Spleen (tissue), 11 donors: ENCODE data around the gene RHBDD1. TPM values are rescaled to one million over a fixed set of nuclear protein-coding genes. Genes with fewer than 3 reads are reported as not detected.

ENCODE experiments used
- DNase-seq: peaks from one replicate; pipeline ENCODE4 v3.0.0-alpha.2; 2020
- H3K27ac ChIP-seq, 8 donors: fragments of 200-600 bp; sonication (generic) in 7 of 8; 1 replicate in 4 of 8; 2 replicates in 4 of 8; pipeline versions ENCODE4 v1.5.0 to v1.8.0; 2016 to 2021; ENCODE audit warnings: inconsistent platforms in 4 of 8, mild to moderate bottlenecking in 4 of 8, moderate library complexity in 1 of 8
- H3K27me3 ChIP-seq, 7 donors: fragments of 200-600 bp; sonication (generic) in 6 of 7; replicated peaks in 1 of 7; 1 replicate in 4 of 7; 2 replicates in 3 of 7; pipeline versions ENCODE4 v1.5.0 to v1.8.0; 2016 to 2021; ENCODE audit warnings: inconsistent platforms in 3 of 7, mild to moderate bottlenecking in 1 of 7
- H3K36me3 ChIP-seq, 6 donors: fragments of 200-600 bp; sonication (generic) in 5 of 6; 1 replicate in 4 of 6; 2 replicates in 2 of 6; pipeline versions ENCODE4 v1.5.0 to v1.8.0; 2016 to 2021; ENCODE audit warnings: inconsistent platforms in 2 of 6
- H3K4me1 ChIP-seq, 6 donors: fragments of 200-600 bp; sonication (generic) in 5 of 6; 1 replicate in 3 of 6; 2 replicates in 3 of 6; pipeline versions ENCODE4 v1.5.0 to v1.8.0; 2016 to 2021; ENCODE audit warnings: inconsistent platforms in 3 of 6
- H3K4me3 ChIP-seq, 8 donors: fragments of 200-600 bp; sonication (generic) in 7 of 8; 1 replicate in 4 of 8; 2 replicates in 4 of 8; pipeline versions ENCODE4 v1.5.0 to v1.8.0; 2016 to 2021; ENCODE audit warnings: inconsistent platforms in 4 of 8, mild to moderate bottlenecking in 4 of 8, moderate library complexity in 2 of 8
- H3K9me3 ChIP-seq, 8 donors: fragments of 200-600 bp; sonication (generic) in 7 of 8; 1 replicate in 4 of 8; 2 replicates in 4 of 8; pipeline versions ENCODE4 v1.5.0 to v1.8.0; 2016 to 2021; ENCODE audit warnings: inconsistent platforms in 4 of 8
- POLR2A ChIP-seq, 3 donors: fragments of 450-650 bp; IDR thresholded peaks; one replicate each; pipeline ENCODE4 v1.5.1; 2017; ENCODE audit warnings: antibody characterized with exemption in 3 of 3, mild to moderate bottlenecking in 1 of 3
- POLR2AphosphoS5 ChIP-seq, 3 donors: sonication (generic); formaldehyde crosslinking; IDR thresholded peaks; one replicate each; pipeline ENCODE4 v1.5.1; 2017; ENCODE audit warnings: antibody characterized with exemption in 3 of 3
- WGBS, 5 donors: extraction: QIAGEN DNeasy Blood & Tissue Kit in 3 of 5; methylation state at CpG; one replicate each; pipeline versions ENCODE4 v1.1.5 to v1.1.7; 2013 to 2018; 5-methylcytosine and 5-hydroxymethylcytosine counted together
- intact Hi-C: fragments of 100-400 bp; cut with DNase I; formaldehyde crosslinking; loops from one replicate; pipeline ENCODE4 v1.15.0; 2023; ENCODE audit warnings: low total_unique reads
- polyA plus RNA-seq, 3 donors: library from polyadenylated mRNA; stranded (reverse); fragments of 200-250 nt; gene quantifications; one replicate each; pipeline ENCODE4 v1.2.1, GENCODE V29; 2013
- total RNA-seq, 7 donors: library from RNA; depleted of rRNA in 3 of 7; stranded (reverse); fragments of >200 nt in 3 of 7; fragmentation: NEBNext Ultra II Directional in 4 of 7; extraction: Animal tissue kit (Norgen Biotek cat#: 25700) in 4 of 7; gene quantifications; one replicate each; pipeline versions ENCODE4 v1.1.0 to v1.2.1, GENCODE V29; 2016 to 2021
- TF ChIP-seq, protein P1 (sequence below), 11 experiments: fragments of 200-600 bp in 7 of 11; fragments of 450-650 bp in 4 of 11; sonication (generic) in 4 of 11; IDR thresholded peaks in 8 of 11; conservative IDR thresholded peaks in 3 of 11; 1 replicate in 7 of 11; 2 replicates in 4 of 11; pipeline versions ENCODE4 v1.4.0 to v1.8.0; 2016 to 2021; ENCODE audit warnings: antibody characterized with exemption in 11 of 11, inconsistent platforms in 4 of 11, mild to moderate bottlenecking in 1 of 11
- donor health status: healthy with polysubstance abuse.
- donor health status: DM: no; HTN: no; CAD: no; lungs with moderate emphysema.
- donor health status: DM: no; HTN: no; CAD: no.
- donor health status: Bipolar disorder and iron deficiency.
- donor health status: healthy.
- donor health status: DM: no; HTN: no; CAD: no.
- donor health status: DM: yes; HTN: yes; CAD: no.

The RHBDD1 gene
- total and polyA plus RNA-seq, 10 donors, result 6.1 to 67.5 (median 32.8) TPM

DNA sequence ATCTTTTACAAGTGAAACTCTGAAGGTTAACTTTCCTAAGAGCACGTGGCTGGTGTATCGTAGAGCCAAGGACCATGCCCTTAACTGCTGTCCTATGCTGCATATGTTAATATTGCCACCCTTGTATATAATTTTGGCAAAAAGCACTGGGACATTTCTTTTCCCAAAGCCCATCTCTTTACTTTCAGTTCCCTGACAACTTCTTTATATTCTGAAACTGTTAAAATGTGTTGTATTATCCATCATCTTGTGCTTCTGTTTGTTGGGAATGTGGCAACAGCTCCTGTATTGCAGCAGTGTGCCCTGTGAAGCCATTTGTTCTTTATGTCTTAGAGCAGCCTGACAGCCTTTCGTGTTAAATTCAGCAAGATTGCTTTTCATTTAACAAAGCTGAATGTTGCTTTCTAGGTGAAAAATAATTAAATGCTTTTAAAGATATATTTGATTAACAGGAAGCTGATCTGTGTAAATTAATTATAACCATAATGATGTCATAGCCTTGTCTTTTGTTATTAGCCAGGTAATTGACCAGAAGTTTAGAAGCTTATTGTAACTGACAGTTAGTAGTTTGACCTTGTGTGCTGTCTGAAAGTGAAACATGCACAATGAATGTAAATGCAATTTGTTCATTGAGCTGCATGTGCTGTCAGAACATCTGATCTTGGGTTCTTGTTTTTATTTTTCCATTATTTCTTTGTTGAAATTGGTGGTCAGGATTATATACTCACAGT is 9.7 kb downstream of the RHBDD1 start:
- no peak for DNase-seq
- Histone ChIP-seq H3K4me3 (no peak overlapping the region), H3K27me3 (no peaks in the 10 kb centered on the region), H3K4me1 (peaks cover 0 to 55% (median 16%) of the 10 kb centered on the region in 6 donors), H3K9me3 (no peaks in the 10 kb centered on the region), H3K27ac (no peak overlapping the region), H3K36me3 (peaks cover 0 to 10% (median 0%) of the 10 kb centered on the region in 6 donors)
- intact Hi-C loops, result no loop called here
- WGBS, 5 donors, result 78 to 89% (median 82%) methylated on average over 3 of the region's 3 CpGs
- no peak for TF ChIP-seq POLR2A (IDR thresholded peaks at IDR 0.05)
- TF ChIP-seq POLR2AphosphoS5 (IDR thresholded peaks at IDR 0.05), result no peak
- TF ChIP-seq, protein P1, sequence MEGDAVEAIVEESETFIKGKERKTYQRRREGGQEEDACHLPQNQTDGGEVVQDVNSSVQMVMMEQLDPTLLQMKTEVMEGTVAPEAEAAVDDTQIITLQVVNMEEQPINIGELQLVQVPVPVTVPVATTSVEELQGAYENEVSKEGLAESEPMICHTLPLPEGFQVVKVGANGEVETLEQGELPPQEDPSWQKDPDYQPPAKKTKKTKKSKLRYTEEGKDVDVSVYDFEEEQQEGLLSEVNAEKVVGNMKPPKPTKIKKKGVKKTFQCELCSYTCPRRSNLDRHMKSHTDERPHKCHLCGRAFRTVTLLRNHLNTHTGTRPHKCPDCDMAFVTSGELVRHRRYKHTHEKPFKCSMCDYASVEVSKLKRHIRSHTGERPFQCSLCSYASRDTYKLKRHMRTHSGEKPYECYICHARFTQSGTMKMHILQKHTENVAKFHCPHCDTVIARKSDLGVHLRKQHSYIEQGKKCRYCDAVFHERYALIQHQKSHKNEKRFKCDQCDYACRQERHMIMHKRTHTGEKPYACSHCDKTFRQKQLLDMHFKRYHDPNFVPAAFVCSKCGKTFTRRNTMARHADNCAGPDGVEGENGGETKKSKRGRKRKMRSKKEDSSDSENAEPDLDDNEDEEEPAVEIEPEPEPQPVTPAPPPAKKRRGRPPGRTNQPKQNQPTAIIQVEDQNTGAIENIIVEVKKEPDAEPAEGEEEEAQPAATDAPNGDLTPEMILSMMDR (IDR thresholded peaks at IDR 0.05 in 8 of 11, conservative IDR thresholded peaks at IDR 0.05 in 3 of 11), result no peak

DNA sequence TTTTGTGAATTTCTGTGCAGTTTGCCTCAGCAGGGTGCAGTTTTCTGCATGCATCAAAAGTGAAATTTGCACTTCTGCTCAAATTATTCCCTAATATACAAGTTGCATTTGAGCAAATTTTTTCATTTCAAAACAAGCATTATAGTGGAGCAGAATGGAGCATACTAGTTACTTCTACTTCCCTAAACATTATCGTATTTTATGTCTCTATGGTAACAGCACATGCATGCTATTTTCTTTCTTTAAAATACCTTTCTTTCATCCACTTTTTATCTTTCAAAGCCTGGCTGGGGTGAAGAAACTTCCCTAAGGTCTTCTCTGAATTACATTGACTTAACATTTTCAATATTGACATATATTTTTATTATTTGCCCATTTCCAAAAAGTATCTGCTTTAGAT is 11.2 kb downstream of the RHBDD1 start:
- Histone ChIP-seq H3K36me3 (peaks cover 0 to 9% (median 0%) of the 10 kb centered on the region in 6 donors), H3K9me3 (no peaks in the 10 kb centered on the region), H3K27me3 (no peaks in the 10 kb centered on the region), H3K27ac (no peak overlapping the region), H3K4me3 (no peak overlapping the region), H3K4me1 (peaks cover 0 to 45% (median 16%) of the 10 kb centered on the region in 6 donors)
- no peak for DNase-seq
- WGBS, 5 donors, result 56 to 63% (median 59%) methylated on average over 1 of the region's 1 CpG
- TF ChIP-seq POLR2A (IDR thresholded peaks at IDR 0.05) (no peak), POLR2AphosphoS5 (IDR thresholded peaks at IDR 0.05) (no peak)
- TF ChIP-seq, protein P1 (IDR thresholded peaks at IDR 0.05 in 8 of 11, conservative IDR thresholded peaks at IDR 0.05 in 3 of 11), result no peak
- intact Hi-C loops, result no loop called here

DNA sequence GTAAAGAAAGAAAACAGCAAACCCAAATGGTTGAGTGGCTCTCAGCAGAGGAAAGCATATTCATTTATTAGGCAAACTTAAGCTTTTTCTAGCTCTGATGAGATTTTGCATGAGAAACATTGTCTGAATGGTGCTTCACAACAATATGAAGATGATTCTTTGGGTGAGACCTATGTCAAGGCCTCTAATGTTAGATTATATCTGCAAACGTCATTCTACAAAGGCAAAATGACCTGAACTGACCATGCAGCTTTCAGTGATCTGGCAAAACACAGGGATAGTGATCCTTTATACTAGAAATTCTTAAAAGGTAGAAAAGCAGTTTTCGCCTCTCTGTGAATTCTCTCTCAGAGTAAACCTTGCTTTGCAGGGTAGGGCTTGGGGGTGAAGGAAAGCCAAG is 11.7 kb downstream of the RHBDD1 start:
- WGBS, 5 donors, result 83 to 97% (median 91%) methylated on average over 2 of the region's 2 CpGs
- H3K4me3 ChIP-seq, result no peak overlapping the region

DNA sequence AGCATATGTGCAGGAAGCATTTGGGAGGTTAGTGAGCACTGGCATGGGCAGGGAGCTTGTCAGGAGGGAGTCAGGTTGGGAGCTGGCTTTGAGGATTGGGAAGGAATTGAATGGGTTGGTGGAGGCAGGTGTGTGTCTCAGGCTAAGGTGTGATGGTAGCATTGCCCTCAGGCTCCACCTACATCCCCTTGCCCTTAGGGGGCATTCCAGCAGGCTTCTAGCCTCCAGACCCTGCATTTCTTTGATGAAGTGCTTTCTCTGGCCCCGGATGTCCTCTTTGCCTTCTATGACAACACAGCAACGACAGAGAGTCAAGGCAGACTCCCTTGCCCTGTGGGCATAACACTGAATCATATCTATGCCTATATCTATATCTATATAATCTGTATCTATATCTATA is 13.5 kb downstream of the RHBDD1 start:
- H3K36me3 ChIP-seq, result peaks cover 0 to 9% (median 0%) of the 10 kb centered on the region in 6 donors
- TF ChIP-seq POLR2AphosphoS5 (IDR thresholded peaks at IDR 0.05) (no peak), POLR2A (IDR thresholded peaks at IDR 0.05) (no peak)
- TF ChIP-seq, protein P1 (IDR thresholded peaks at IDR 0.05 in 8 of 11, conservative IDR thresholded peaks at IDR 0.05 in 3 of 11), result no peak
- H3K9me3 ChIP-seq, result no peaks in the 10 kb centered on the region
- 82 to 100% (median 88%) methylated on average over 2 of the region's 2 CpGs for WGBS, 5 donors
- H3K27me3 ChIP-seq, result no peaks in the 10 kb centered on the region
- intact Hi-C loops, result no loop called here
- no peak for DNase-seq
- no peak overlapping the region for H3K27ac ChIP-seq
- peaks cover 0 to 22% (median 8%) of the 10 kb centered on the region in 6 donors for H3K4me1 ChIP-seq
- H3K4me3 ChIP-seq, result no peak overlapping the region

More for the DNA sequence above, 11.7 kb downstream of the RHBDD1 start:
- Histone ChIP-seq H3K36me3 (peaks cover 0 to 9% (median 0%) of the 10 kb centered on the region in 6 donors), H3K27ac (no peak overlapping the region), H3K9me3 (no peaks in the 10 kb centered on the region), H3K4me1 (peaks cover 0 to 41% (median 15%) of the 10 kb centered on the region in 6 donors), H3K27me3 (no peaks in the 10 kb centered on the region)
- TF ChIP-seq, protein P1 (IDR thresholded peaks at IDR 0.05 in 8 of 11, conservative IDR thresholded peaks at IDR 0.05 in 3 of 11), result no peak
- TF ChIP-seq POLR2AphosphoS5 (IDR thresholded peaks at IDR 0.05), result no peak
- TF ChIP-seq POLR2A (IDR thresholded peaks at IDR 0.05), result no peak
- intact Hi-C loops, result no loop called here
- no peak for DNase-seq
